Upper lobe of left lung (tissue), 6 donors: ENCODE measurements around the gene FHOD3. TPM values are rescaled to one million over a fixed set of nuclear protein-coding genes. Genes with fewer than 3 reads are reported as not detected.

Source experiments
- ATAC-seq, 2 donors: fragments of 200-7000 bp; cut with Tn5 transposase; one replicate each; pipeline ENCODE4 v1.9.1; 2022; ENCODE audit warnings: mild to moderate bottlenecking in 2 of 2, moderate library complexity in 2 of 2; ENCODE audit not compliant: low FRiP score in 2 of 2
- DNase-seq, 2 donors: peaks; one replicate each; pipeline ENCODE4 v3.0.0-alpha.2; 2019 to 2020
- H3K27ac ChIP-seq, 4 donors: fragments of 200-600 bp; sonication (generic); one replicate each; pipeline ENCODE4 v1.5.1; 2016 to 2019
- H3K27me3 ChIP-seq, 4 donors: fragments of 200-600 bp; sonication (generic); one replicate each; pipeline ENCODE4 v1.5.1; 2017 to 2019
- H3K36me3 ChIP-seq, 4 donors: fragments of 200-600 bp; sonication (generic); one replicate each; pipeline ENCODE4 v1.5.1; 2016 to 2019
- H3K4me1 ChIP-seq, 4 donors: fragments of 200-600 bp; sonication (generic); one replicate each; pipeline ENCODE4 v1.5.1; 2018 to 2019
- H3K4me3 ChIP-seq, 4 donors: fragments of 200-600 bp; sonication (generic); one replicate each; pipeline ENCODE4 v1.5.1; 2017 to 2019; ENCODE audit warnings: mild to moderate bottlenecking in 2 of 4, moderate library complexity in 1 of 4
- H3K9me3 ChIP-seq, 4 donors: fragments of 200-600 bp; sonication (generic); one replicate each; pipeline ENCODE4 v1.5.1; 2018 to 2019
- CTCF ChIP-seq, 6 experiments: fragments of 450-650 bp in 4 of 6; fragments of 200-600 bp in 2 of 6; sonication (generic) in 2 of 6; IDR thresholded peaks; one replicate each; pipeline ENCODE4 v1.5.1; 2016 to 2019; ENCODE audit warnings: antibody characterized with exemption in 6 of 6
- EP300 ChIP-seq, 4 donors: sonication (generic); formaldehyde crosslinking; IDR thresholded peaks; one replicate each; pipeline ENCODE4 v1.5.1; 2017; ENCODE audit warnings: antibody characterized with exemption in 4 of 4, control low read depth in 2 of 4
- POLR2A ChIP-seq, 4 donors: fragments of 450-650 bp; IDR thresholded peaks; one replicate each; pipeline ENCODE4 v1.5.1; 2016 to 2017; ENCODE audit warnings: antibody characterized with exemption in 4 of 4, mild to moderate bottlenecking in 2 of 4
- POLR2AphosphoS5 ChIP-seq, 2 donors: sonication (generic); formaldehyde crosslinking; IDR thresholded peaks; one replicate each; pipeline ENCODE4 v1.5.1; 2017; ENCODE audit warnings: antibody characterized with exemption in 2 of 2
- WGBS, 2 donors: methylation state at CpG; one replicate each; pipeline ENCODE4 v1.1.5; 2017 to 2018; 5-methylcytosine and 5-hydroxymethylcytosine counted together
- total RNA-seq, 6 donors: library from RNA; depleted of rRNA in 4 of 6; stranded (reverse); fragments of >200 nt in 4 of 6; gene quantifications; one replicate each; pipeline versions ENCODE4 v1.1.0 to v1.2.1, GENCODE V29; 2016 to 2021
- donor health status: DM: no; HTN: no; CAD: no; lungs with moderate emphysema.
- donor health status: DM: no; HTN: yes; CAD: no; lungs with severe emphysema.

The FHOD3 gene
- total RNA-seq, 6 donors from 2014 or later, result 0.40 to 4.8 (median 2.8) TPM

DNA sequence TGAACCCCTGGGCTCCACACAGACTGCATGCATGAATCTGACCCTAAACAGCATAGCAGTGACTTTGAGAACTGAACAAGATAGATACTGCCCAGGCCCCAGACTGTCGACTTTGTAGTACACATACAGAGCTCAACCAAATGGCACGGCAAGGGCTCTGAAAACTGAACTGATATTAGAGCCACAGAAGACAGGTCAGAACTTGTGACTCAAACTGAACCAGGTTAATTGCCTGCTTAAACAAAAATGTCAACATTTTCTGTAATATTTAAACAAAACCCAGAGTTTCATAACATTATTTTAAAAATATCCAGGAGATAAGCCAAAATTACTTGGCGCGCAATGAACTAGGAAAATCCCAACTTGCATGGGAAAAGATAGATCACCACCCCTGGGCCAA, 271.0 kb downstream of the FHOD3 start:
- no peaks in the 10 kb centered on the region for H3K27me3 ChIP-seq
- H3K4me1 ChIP-seq, result no peaks in the 10 kb centered on the region
- H3K4me3 ChIP-seq, result no peak overlapping the region
- no peak overlapping the region for H3K27ac ChIP-seq
- WGBS, 2 donors, result 72 to 74% methylated on average over 4 of the region's 4 CpGs
- TF ChIP-seq CTCF (IDR thresholded peaks at IDR 0.05) (no peak), POLR2AphosphoS5 (IDR thresholded peaks at IDR 0.05) (no peak), EP300 (IDR thresholded peaks at IDR 0.05) (no peak), POLR2A (IDR thresholded peaks at IDR 0.05) (no peak)
- H3K36me3 ChIP-seq, result no peaks in the 10 kb centered on the region
- ATAC-seq (no peak), DNase-seq (no peak)
- no peaks in the 10 kb centered on the region for H3K9me3 ChIP-seq

DNA sequence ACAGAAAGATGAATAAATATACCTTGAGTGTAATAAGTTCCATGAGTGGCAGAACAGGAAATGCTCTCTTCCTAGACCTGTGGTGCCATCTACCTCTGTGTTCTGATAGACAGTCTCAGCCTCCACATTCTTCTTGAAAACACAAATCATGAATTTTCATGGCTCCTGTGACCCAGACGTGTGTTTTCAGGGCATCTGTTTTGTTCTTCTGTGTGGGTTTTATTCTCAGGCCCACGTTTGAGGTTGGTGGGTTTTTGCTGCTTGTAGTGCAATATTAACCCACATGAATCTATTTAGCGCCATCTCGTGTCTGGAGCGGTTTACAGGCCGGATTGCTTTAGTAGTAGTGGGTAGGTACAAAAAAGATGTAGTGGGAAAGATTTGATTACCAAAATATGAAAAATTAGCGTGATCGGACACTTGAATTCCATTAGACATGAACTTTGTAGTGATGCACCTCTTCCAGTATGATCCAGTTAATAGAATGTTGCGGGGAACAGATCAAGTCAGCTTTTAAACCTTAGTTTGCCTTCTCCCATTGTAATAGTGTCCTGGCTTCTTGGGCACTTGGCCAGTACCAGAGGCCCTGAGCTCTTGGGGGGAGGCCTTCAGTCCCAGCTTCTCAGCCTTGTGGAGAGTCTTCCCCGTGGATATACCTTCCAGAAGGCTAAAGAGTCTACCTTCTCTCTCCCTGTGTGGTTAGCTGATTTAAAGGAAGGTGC, 274.8 kb downstream of the FHOD3 start:
- H3K27me3 ChIP-seq, result no peaks in the 10 kb centered on the region
- peak in 1 of 2 donors; percentile 74 for ATAC-seq
- TF ChIP-seq CTCF (IDR thresholded peaks at IDR 0.05), result peak in 4 of 6 experiments; percentile 19 to 25 (median 22)
- no peak for TF ChIP-seq POLR2AphosphoS5 (IDR thresholded peaks at IDR 0.05)
- no peaks in the 10 kb centered on the region for H3K36me3 ChIP-seq
- H3K27ac ChIP-seq, result no peak overlapping the region
- H3K9me3 ChIP-seq, result no peaks in the 10 kb centered on the region
- no peak for DNase-seq
- H3K4me1 ChIP-seq, result no peaks in the 10 kb centered on the region
- H3K4me3 ChIP-seq, result no peak overlapping the region
- 21 to 23% methylated on average over 10 of the region's 10 CpGs for WGBS, 2 donors

DNA sequence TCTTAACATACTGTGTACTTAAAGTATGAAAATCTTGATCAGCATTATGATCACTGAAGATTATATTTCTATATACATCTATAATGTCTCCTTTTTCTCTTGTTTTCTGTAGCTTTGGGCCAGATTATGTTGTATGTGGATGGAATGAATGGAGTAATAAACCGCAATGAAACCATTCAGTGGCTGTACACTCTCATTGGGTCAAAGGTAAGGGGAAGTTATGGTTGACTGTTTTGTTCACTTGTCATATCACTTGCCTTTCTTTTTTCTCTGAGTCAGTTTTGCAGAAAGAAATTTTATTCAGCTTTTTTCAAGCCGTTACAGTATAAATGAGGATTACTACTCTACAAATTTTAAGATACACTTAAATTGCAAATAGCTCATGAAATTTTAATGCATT, 278.8 kb downstream of the FHOD3 start:
- Histone ChIP-seq H3K27me3 (no peaks in the 10 kb centered on the region), H3K27ac (no peak overlapping the region), H3K4me1 (peaks cover 0 to 3% (median 0%) of the 10 kb centered on the region in 4 donors), H3K36me3 (no peaks in the 10 kb centered on the region), H3K4me3 (no peak overlapping the region), H3K9me3 (no peaks in the 10 kb centered on the region)
- ATAC-seq (no peak), DNase-seq (no peak)
- 93% methylated on average over 2 of the region's 2 CpGs for WGBS, 2 donors
- TF ChIP-seq CTCF (IDR thresholded peaks at IDR 0.05), result no peak
- no peak for TF ChIP-seq EP300 (IDR thresholded peaks at IDR 0.05)
- TF ChIP-seq POLR2A (IDR thresholded peaks at IDR 0.05), result no peak
- no peak for TF ChIP-seq POLR2AphosphoS5 (IDR thresholded peaks at IDR 0.05)

DNA sequence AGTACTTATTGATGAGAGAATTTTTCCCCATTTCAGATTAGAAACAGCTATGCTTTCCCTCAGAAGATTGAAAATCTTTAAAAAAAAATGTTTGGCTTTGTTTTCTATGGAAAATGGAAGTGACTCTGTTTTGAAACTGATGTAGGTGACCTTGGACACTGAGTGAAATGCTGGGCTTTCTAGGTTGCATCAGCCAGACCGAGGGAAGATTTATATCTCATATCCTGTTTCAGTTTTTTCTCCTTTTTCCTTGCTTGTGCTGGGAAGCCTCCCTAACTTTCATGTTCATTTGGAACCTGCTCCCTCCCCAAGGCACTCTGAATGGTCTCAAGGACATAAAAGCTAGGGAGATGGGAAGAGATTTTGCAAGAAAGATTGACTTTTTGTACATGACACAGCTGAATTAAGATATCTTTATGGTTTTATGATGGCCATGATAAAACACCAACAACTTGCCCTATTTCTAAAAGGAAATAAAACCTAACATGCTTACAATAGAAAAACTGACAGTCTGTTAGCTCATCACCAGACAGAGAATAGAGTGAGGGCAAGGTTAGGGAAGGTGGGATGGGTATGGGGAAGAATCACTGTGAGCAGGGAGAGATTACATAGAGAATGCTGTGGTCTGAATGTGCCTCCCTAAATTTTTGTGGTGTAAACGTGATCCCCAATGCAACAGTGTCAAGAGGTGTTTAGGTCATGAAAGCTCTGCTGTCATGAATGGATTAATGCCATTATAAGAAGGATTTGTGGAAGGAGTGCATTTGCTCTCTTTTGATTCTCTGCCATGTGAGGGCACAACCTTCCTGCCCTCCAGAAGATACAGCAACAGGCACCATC, 281.6 kb downstream of the FHOD3 start:
- DNase-seq (no peak), ATAC-seq (no peak)
- peaks cover 0 to 3% (median 0%) of the 10 kb centered on the region in 4 donors for H3K4me1 ChIP-seq
- no peaks in the 10 kb centered on the region for H3K27me3 ChIP-seq
- 49 to 58% methylated on average over 2 of the region's 2 CpGs for WGBS, 2 donors
- no peak for TF ChIP-seq POLR2AphosphoS5 (IDR thresholded peaks at IDR 0.05)
- H3K4me3 ChIP-seq, result no peak overlapping the region
- no peak overlapping the region for H3K27ac ChIP-seq
- H3K36me3 ChIP-seq, result no peaks in the 10 kb centered on the region
- no peaks in the 10 kb centered on the region for H3K9me3 ChIP-seq

DNA sequence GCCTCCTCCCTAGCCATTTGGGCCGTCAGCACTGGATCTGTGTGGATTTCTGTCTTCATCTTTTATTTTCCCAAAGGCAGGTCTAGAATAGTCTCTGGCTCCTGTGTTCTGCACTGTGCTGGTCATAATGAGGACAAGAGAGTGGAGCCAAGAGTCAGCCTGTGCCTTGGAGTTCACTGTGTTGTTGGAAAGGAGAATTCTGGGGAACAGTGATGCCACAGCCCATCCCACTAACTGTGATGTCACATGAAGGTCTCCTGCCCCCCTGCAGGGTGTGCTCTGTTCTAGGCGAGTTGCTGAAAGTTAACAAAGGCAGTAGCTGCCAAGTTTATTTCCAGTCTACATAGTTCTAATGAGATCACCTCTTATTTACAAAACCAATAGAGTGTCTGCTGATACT, 282.8 kb downstream of the FHOD3 start:
- DNase-seq (no peak), ATAC-seq (peak in 1 of 2 donors; percentile 74)
- TF ChIP-seq CTCF (IDR thresholded peaks at IDR 0.05) (no peak), POLR2AphosphoS5 (IDR thresholded peaks at IDR 0.05) (no peak), POLR2A (IDR thresholded peaks at IDR 0.05) (no peak), EP300 (IDR thresholded peaks at IDR 0.05) (no peak)
- no peaks in the 10 kb centered on the region for H3K36me3 ChIP-seq
- H3K27ac ChIP-seq, result peak overlapping the region in 1 of 4 donors; percentile 27
- no peaks in the 10 kb centered on the region for H3K27me3 ChIP-seq
- H3K9me3 ChIP-seq, result no peaks in the 10 kb centered on the region
- no peak overlapping the region for H3K4me3 ChIP-seq
- H3K4me1 ChIP-seq, result peaks cover 0 to 3% (median 0%) of the 10 kb centered on the region in 4 donors
- 61 to 82% methylated on average over 2 of the region's 2 CpGs for WGBS, 2 donors
